ENCODE results near the gene FCN3.
"Not testable (repeated sequence)": the region's sequence is repeated elsewhere in the genome, so short reads cannot be mapped to it uniquely, and the experiment has no call there.

Gene FCN3

GRCh38 chr1:27374362-27375086 lies at the start of gene FCN3:
Gene FCN3 (minus strand): TSS chr1:27374824. CDS start chr1:27374818, 6 bp downstream.
- Mint-ChIP-seq H3K4me1 (peaks cover 3% of the 10 kb centered on the region), H3K27ac (no peak within 1 kb of the TSS), H3K36me3 (no peaks in the 10 kb centered on the region), H3K27me3 (no peaks in the 10 kb centered on the region), H3K4me3 (no peak within 1 kb of the TSS), H3K9me3 (no peaks in the 10 kb centered on the region)

GRCh38 chr1:27423709-27424108 lies 49.1 kb upstream of the FCN3 start:
- Mint-ChIP-seq H3K27ac (peak overlapping the region; percentile 65), H3K36me3 (peaks cover 6% of the 10 kb centered on the region), H3K9me3 (no peaks in the 10 kb centered on the region), H3K27me3 (no peaks in the 10 kb centered on the region), H3K4me1 (peaks cover 68% of the 10 kb centered on the region), H3K4me3 (no peak overlapping the region)

DNA sequence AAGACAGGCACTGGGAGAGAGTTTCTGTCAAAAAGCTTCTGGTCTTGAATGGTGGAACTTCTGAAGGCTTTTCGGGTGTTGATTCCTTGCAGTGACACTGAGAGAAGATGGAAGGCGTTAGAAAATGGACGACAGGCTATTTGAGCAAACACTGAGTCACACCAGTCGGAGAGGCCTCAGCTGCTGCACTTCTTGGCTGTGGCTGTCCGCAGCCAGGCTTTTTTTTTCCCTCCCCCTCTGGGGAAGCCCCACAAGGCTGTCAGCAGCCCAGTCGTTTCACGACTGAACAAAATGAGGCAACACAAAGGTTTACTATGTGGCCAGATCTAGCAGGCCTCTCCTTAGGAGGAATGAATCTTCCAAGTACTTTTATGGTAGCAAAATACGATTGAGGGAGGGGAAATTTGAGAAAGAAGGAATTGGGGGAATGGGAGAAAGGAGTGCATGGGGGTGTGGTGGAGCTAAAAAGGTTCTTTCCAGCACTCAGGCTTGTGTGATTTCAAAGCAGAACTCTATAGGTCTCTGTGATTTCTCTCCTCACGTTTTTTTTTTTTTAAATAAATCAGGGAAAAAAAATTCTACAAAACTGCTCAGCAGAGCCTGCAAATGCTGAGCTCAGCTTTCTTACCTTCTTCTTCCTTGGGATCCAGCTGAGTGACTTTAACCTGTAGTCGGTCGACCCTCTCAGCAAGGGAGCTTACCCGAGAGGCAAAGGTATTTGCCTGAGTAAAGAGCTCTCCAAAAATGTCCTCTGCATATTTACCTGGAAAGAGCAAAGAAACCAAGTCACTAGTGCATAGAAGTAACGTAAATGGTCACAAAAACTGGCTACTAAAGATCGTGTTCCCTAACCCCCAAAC lies 43.9 kb upstream of the FCN3 start:
- H3K36me3 Mint-ChIP-seq = peaks cover 10% of the 10 kb centered on the region

DNA sequence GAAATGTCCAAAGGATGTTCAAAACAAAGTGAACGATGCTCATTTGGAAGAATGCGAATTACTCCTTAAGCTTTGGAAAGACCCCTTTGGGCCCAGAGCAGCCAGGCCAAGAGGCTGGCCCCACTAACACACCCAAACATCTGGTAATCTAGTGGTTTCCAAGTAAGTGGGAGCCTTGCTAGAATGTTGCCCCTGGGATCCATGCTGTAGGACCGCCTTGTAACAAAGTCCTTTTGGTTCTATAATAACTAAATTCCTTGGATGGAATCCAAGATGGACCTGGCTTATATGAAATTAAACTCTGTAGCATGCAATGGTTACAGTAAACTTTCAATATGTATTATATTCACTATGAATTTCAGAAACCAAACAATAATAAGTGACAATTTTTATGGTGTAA lies 43.1 kb upstream of the FCN3 start:
- H3K4me3 Mint-ChIP-seq = no peak overlapping the region
- H3K27ac Mint-ChIP-seq = peak overlapping the region; percentile 76
- H3K27me3 Mint-ChIP-seq = no peaks in the 10 kb centered on the region
- H3K36me3 Mint-ChIP-seq = peaks cover 12% of the 10 kb centered on the region
- no peaks in the 10 kb centered on the region for H3K9me3 Mint-ChIP-seq
- H3K4me1 Mint-ChIP-seq = peaks cover 53% of the 10 kb centered on the region

More for the DNA sequence above, 43.9 kb upstream of the FCN3 start:
- peak overlapping the region; percentile 76 for H3K27ac Mint-ChIP-seq
- H3K9me3 Mint-ChIP-seq = no peaks in the 10 kb centered on the region
- H3K4me1 Mint-ChIP-seq = peaks cover 59% of the 10 kb centered on the region
- no peaks in the 10 kb centered on the region for H3K27me3 Mint-ChIP-seq
- H3K4me3 Mint-ChIP-seq = peak overlapping the region; percentile 6

- peak overlapping the region; percentile 23 for H3K27ac Mint-ChIP-seq
- no peaks in the 10 kb centered on the region for H3K27me3 Mint-ChIP-seq
- H3K4me1 Mint-ChIP-seq = peaks cover 44% of the 10 kb centered on the region
- H3K4me3 Mint-ChIP-seq = no peak overlapping the region
- H3K9me3 Mint-ChIP-seq = no peaks in the 10 kb centered on the region
- H3K36me3 Mint-ChIP-seq = peaks cover 12% of the 10 kb centered on the region
Observed at GRCh38 chr1:27416387-27417111, 41.9 kb upstream of the FCN3 start.

- no peak overlapping the region for H3K27ac Mint-ChIP-seq
- H3K27me3 Mint-ChIP-seq = no peaks in the 10 kb centered on the region
- peaks cover 36% of the 10 kb centered on the region for H3K4me1 Mint-ChIP-seq
- no peaks in the 10 kb centered on the region for H3K9me3 Mint-ChIP-seq
- no peak overlapping the region for H3K4me3 Mint-ChIP-seq
- H3K36me3 Mint-ChIP-seq = peaks cover 12% of the 10 kb centered on the region
Observed at GRCh38 chr1:27414091-27414490, 39.5 kb upstream of the FCN3 start.

DNA sequence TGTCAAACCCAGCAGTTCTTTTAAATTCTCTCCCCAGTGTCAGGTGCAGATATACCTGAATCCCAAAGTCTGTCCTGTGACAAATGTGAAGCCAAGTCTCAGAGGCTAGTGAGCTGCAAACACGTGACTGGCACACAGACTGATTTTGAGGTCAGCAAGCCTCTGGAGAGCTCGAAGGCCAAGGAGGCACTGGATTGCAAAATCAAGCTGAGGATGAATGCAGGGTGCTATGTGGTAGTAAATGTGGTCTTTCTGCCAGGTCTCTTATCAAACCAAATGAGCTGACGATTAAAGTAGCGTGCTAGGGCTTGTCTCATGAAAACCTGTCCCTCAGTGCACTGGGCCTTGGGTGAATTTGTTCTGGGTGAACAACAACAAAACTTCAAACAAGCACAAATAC lies 38.4 kb upstream of the FCN3 start:
- H3K9me3 Mint-ChIP-seq = no peaks in the 10 kb centered on the region
- no peaks in the 10 kb centered on the region for H3K27me3 Mint-ChIP-seq
- H3K4me3 Mint-ChIP-seq = no peak overlapping the region
- H3K36me3 Mint-ChIP-seq = peaks cover 12% of the 10 kb centered on the region
- H3K27ac Mint-ChIP-seq = no peak overlapping the region
- peaks cover 26% of the 10 kb centered on the region for H3K4me1 Mint-ChIP-seq

DNA sequence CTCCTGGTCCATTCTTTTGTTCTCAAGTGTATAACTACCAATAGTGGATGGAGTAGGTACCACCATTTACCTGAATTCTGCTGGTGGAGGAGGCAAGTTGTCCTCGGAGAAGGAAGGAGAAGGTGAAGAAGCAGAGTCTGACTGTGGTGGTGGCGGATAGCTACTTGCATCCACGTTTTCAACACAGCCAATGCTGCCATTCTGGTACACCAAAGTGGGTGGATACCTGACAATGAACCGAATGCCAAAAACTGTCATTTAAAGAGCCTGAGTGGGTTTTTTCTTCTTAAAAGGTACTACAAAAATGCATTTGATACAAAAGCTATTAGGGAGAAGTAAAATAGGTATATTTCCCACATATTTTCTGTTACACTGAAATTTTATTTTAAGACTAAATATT lies 37.9 kb upstream of the FCN3 start:
- Mint-ChIP-seq H3K9me3 (no peaks in the 10 kb centered on the region), H3K4me3 (no peak overlapping the region), H3K4me1 (peaks cover 20% of the 10 kb centered on the region), H3K27me3 (no peaks in the 10 kb centered on the region), H3K27ac (no peak overlapping the region), H3K36me3 (peaks cover 11% of the 10 kb centered on the region)

DNA sequence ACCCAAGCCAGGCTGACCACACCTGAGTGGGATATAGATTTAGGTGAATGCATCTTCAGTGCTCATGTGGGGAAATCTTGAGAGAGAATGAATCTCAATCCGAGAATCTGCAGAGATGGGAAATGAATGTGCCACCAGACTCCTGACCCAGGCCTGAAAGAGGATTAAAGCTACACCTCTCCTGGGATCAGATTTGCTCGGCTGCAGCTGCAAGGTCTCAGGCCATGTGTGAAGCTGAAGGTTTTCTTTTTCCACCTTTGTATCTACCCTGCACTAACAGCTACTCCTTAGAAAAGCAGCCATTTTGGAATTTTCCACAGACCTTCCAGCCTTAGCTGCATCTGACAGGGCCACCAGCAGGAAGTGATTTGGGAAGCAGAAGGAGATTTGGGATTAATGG lies 36.1 kb upstream of the FCN3 start:
- H3K9me3 Mint-ChIP-seq = no peaks in the 10 kb centered on the region

GRCh38 chr1:27409669-27410068 lies 35.0 kb upstream of the FCN3 start:
- H3K27me3 Mint-ChIP-seq = no peaks in the 10 kb centered on the region
- no peaks in the 10 kb centered on the region for H3K9me3 Mint-ChIP-seq
- peaks cover 5% of the 10 kb centered on the region for H3K36me3 Mint-ChIP-seq
- no peak overlapping the region for H3K27ac Mint-ChIP-seq
- H3K4me1 Mint-ChIP-seq = peaks cover 4% of the 10 kb centered on the region
- no peak overlapping the region for H3K4me3 Mint-ChIP-seq

More for the DNA sequence above, 36.1 kb upstream of the FCN3 start:
- H3K27ac Mint-ChIP-seq = no peak overlapping the region
- H3K27me3 Mint-ChIP-seq = no peaks in the 10 kb centered on the region
- peaks cover 10% of the 10 kb centered on the region for H3K36me3 Mint-ChIP-seq
- no peak overlapping the region for H3K4me3 Mint-ChIP-seq
- peaks cover 7% of the 10 kb centered on the region for H3K4me1 Mint-ChIP-seq

DNA sequence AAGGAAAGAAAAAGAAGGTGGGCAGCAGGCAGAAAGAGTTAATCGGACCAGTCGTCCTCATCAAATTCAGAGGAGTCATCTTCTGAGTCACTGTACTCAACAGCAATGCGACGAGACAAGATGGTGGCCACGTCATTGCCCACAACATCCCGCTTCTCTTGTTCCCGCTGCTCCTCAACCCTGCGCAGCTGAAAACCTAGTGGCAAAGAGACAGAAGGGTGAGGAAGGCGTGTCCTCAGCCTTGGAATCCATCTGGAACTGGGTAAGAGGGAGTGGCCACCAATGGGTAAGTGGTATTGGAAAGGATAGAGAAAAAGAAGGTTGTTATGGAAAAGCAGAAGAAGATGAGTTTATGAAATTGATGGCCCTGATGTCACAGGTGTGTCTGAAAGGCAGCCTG lies 33.5 kb upstream of the FCN3 start:
- Mint-ChIP-seq H3K36me3 (peaks cover 5% of the 10 kb centered on the region), H3K4me3 (no peak overlapping the region), H3K27ac (peak overlapping the region; percentile 35)

GRCh38 chr1:27406791-27407190 lies 32.2 kb upstream of the FCN3 start:
- H3K9me3 Mint-ChIP-seq, H3K4me3 Mint-ChIP-seq, H3K27me3 Mint-ChIP-seq, H3K36me3 Mint-ChIP-seq, H3K27ac Mint-ChIP-seq: not testable (repeated sequence)
- peaks cover 22% of the 10 kb centered on the region for H3K4me1 Mint-ChIP-seq

More for the DNA sequence above, 33.5 kb upstream of the FCN3 start:
- no peaks in the 10 kb centered on the region for H3K9me3 Mint-ChIP-seq
- peaks cover 12% of the 10 kb centered on the region for H3K4me1 Mint-ChIP-seq
- no peaks in the 10 kb centered on the region for H3K27me3 Mint-ChIP-seq

DNA sequence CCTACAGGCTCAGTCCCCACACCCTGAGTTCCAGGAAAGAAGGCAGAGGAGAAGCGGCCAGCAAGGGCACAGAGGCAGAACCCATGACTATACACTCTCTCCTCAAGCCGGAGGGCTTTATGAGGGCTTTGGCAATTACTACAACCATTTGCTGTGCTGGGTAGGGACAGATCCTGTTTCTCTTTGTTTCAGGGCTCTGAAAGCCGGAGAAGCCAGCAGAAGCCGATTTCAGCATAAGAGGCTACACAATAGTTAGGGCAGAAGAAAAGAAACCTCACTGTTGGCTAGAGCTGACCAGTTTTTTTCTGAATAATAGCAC lies 31.7 kb upstream of the FCN3 start:
- H3K4me1 Mint-ChIP-seq = peaks cover 22% of the 10 kb centered on the region
- H3K27me3 Mint-ChIP-seq = no peaks in the 10 kb centered on the region
- no peaks in the 10 kb centered on the region for H3K9me3 Mint-ChIP-seq
- H3K36me3 Mint-ChIP-seq = peaks cover 3% of the 10 kb centered on the region
- no peak overlapping the region for H3K27ac Mint-ChIP-seq
- H3K4me3 Mint-ChIP-seq = no peak overlapping the region

GRCh38 chr1:27405598-27406361 lies 31.2 kb upstream of the FCN3 start:
- H3K36me3 Mint-ChIP-seq, H3K27me3 Mint-ChIP-seq, H3K27ac Mint-ChIP-seq, H3K9me3 Mint-ChIP-seq, H3K4me3 Mint-ChIP-seq: not testable (repeated sequence)
- H3K4me1 Mint-ChIP-seq = peaks cover 22% of the 10 kb centered on the region

DNA sequence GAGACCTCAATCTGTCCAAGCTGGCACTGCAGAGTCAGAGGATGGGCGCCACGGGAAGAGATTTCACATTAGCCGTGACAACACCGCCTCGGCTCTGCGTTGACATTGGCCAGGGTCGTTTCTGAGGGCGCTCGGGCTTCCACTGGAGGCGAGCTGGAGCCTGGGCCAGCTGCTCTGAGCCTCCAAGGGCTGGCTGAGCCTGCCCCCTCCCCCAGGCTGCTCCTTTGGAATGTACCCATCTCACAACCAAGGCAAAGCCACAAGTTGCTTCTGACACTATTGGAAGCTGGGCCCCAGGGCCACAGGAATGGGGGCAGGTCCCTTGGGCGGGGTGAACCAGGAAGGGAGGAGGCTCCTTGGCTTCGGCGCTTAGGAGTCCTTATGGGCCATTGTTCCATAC lies 30.4 kb upstream of the FCN3 start:
- peaks cover 22% of the 10 kb centered on the region for H3K4me1 Mint-ChIP-seq
- no peak overlapping the region for H3K4me3 Mint-ChIP-seq
- no peak overlapping the region for H3K27ac Mint-ChIP-seq
- peaks cover 3% of the 10 kb centered on the region for H3K36me3 Mint-ChIP-seq
- no peaks in the 10 kb centered on the region for H3K9me3 Mint-ChIP-seq
- no peaks in the 10 kb centered on the region for H3K27me3 Mint-ChIP-seq
